Measurements from ENCODE around the gene DNAH6.

- TF ChIP-seq SIRT6 (IDR thresholded peaks at IDR 0.05; ENCODE audit: low read length), result no peak
- no peak for TF ChIP-seq CHD1 (IDR thresholded peaks at IDR 0.05; ENCODE audit: low read depth, low read length)
- no peak for TF ChIP-seq POLR2AphosphoS5 (IDR thresholded peaks at IDR 0.05; ENCODE audit: low read depth, low read length)
These were observed 33.7 kb upstream of the DNAH6 start for GRCh38 chr2:84482603-84483002.
